Tongue (tissue), 2 donors: ENCODE results near the gene DOK7. TPM values are rescaled to one million over a fixed set of nuclear protein-coding genes. Genes with fewer than 3 reads are reported as not detected.

Source experiments
- DNase-seq: peaks from one replicate; pipeline ENCODE4 v3.0.0-alpha.2; 2015
- total RNA-seq: library from RNA; depleted of rRNA; stranded (reverse); fragments of >200 nt; gene quantifications from one replicate; pipeline ENCODE4 v1.2.3, GENCODE V29; 2014

Gene DOK7
- total RNA-seq, 1 donor from 2014 or later, result 30.9 TPM

DNA sequence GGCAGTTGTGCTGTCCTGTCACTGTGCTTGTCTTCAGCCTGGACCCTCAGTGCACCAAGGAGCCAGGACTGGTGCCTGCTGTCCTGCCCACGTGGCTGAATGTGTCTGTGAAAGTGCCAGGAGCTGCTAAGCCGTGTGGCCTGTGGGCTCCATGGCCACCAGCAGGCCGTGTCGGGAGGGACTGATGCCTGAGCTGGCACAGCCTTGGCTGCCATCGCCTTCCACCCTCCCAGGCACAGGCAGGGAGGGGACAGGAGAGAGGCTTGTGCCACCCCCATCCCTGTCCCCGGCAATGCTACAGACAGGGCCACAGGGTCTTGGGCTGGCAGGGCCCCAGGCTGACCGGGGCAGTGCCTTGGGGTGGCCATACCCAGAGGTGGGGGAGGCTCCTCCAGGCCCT is 24.8 kb downstream of the DOK7 start:
- no peak for DNase-seq

DNA sequence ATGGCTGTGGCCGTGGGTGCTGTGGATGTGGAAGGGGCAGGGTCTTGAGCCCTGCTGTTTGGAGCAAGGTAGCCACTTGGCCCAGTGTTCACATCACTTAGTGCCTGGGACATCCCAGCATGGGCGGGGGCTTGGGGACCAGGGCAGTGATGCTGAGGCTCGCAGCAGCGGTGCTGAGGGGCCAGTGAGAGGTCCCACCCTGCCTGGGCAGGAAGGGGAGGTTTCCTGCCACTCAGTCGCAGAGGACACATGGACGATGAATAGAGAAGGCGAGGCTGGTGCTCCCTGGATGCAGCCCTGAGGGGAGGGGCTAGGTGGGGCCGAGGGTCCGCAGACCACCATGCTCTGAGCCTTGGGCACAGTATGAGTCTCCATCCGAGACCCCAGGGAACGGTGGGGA is 25.7 kb downstream of the DOK7 start:
- no peak for DNase-seq

DNA sequence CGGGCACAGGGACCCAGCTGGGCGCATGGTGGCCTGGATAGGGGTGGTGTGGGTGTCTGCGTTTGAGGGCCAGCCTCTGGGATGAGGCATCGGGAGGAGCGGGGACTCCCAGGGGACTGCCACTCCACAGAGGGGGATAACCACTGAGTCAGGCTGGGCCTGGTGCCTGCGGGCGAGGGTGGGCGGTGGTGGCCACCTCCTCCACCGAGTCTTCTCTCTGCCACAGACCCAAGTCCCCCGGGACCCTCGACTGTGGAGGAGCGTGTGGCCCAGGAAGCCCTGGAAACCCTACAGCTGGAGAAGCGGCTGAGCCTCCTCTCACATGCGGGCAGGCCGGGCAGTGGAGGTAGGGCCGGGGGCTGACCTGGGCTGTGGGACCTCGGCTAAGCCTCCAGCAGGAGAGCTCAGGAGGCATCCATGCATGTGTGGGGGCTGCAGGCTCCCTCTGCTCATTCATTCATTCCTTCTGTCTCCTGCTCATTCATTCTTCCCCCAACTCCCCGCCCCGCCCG is 26.4 kb downstream of the DOK7 start:
- no peak for DNase-seq

DNA sequence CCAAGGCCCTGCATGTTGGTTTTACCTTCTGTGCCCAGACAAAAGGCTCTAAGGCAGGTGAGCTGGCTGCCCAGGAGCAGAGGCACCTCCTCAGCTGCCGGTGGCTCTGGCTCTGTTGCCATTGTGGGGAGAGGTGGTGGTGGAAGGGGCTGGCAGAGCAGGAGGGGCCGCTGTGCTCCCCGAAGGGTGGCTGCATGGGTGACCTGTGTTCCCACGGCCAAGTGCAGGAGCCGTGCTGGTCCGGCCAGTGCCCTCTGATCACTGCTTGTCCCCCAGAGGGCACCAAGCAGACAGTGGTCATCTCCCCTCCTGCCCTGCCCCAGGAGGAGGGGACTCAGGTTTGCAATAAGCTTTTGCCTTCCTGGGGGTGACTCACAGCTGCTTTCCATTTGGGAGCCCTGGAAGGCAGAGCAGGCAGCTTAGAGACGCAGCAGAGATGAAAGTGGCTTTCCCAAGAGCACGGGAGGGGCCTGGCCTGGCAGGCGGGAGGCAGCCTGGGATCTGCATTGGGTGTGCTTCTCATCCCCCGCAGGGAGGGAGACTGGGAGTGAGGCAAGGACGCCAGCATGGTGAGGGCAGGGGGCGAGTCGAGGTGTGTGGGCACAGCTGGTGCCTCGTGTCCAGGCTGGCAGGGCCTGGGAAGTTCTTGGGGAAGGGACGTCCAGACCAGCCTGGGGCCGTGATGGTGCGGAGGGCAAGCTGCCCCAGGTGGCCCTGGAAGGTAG is 28.7 kb downstream of the DOK7 start:
- DNase-seq, result peak; percentile 20

DNA sequence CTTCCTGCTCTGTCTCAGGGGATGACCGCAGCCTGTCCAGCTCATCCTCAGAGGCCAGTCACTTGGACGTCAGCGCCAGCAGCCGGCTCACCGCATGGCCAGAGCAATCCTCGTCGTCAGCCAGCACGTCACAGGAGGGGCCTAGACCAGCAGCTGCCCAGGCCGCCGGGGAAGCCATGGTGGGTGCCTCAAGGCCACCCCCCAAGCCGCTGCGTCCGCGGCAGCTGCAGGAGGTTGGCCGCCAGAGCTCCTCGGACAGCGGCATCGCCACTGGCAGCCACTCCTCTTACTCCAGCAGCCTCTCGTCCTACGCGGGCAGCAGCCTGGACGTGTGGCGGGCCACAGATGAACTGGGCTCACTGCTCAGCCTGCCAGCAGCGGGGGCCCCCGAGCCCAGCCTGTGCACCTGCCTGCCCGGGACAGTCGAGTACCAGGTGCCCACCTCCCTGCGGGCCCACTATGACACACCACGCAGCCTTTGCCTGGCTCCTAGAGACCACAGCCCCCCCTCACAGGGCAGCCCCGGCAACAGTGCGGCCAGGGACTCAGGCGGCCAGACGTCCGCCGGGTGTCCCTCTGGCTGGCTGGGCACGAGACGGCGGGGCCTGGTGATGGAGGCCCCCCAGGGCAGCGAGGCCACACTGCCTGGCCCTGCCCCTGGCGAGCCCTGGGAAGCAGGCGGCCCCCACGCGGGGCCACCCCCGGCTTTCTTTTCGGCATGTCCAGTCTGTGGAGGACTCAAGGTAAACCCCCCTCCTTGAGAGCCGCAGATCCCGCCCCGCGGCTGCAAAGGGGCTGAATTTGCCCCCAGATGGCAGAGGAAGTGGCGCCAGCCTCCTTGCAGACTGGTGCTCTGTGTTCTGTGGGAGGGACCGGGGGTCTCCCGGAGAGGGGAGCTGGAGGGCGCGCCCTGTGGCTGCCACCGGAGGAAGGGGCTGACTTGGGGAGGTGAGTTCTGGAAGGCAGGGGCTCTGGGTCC is 29.9 kb downstream of the DOK7 start:
- DNase-seq, result peak; percentile 50

DNA sequence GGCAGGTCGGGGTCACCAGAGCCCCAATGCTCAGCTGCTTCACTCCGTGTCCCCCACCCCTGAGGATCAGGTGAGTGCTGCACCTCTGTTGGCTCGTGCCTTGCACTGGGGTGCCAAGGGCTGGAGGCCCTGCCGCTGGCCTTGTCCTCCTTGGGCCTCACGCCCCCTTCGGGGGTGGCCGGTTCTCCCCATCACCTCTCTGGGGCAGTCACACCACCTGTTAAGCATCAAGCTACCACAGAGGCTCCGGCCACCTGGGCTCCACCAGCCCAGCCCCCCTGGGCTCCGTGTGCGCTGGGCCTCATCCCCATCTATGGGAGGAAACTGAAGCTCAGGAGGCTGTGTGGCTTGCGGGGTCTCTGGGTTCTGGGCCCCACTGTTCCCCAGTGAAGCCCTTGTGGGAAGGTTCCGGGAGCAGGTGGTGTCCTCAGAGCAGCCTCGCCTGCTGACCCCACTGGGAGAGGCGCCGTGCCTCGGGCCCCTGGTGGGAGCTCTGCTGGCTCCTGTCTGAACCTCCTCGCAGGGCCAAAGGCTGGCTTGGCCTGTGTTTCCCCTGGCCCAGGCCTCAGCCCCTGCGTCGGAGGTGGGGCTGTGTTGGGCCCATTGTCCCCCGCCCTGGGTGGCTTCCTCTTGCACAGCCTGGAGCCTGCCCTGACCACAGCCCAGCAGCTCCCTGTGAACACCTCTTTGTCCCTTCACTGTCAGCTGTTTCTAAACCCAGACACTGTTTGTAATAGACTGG is 30.8 kb downstream of the DOK7 start:
- no peak for DNase-seq

DNA sequence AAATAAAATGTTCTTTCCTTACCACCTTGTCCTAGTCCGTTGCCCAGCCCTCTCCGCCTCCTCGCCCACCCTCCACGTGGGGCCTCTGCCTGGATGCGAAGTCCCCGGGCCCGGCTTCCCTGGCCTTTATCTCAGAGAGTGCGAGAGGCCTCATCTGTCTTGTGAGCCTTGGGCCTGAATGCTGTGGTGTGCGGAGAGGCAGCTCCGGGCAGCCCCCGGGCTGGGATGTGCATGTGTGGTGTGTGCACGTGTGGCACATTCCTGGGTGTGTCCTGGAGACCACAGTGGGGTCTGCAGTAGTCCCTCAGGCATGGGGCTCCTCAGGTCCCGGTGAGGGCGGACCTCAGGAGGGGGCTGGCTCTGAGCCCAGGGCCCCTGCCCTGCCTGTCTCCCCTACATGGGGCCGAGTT is 31.4 kb downstream of the DOK7 start:
- no peak for DNase-seq

DNA sequence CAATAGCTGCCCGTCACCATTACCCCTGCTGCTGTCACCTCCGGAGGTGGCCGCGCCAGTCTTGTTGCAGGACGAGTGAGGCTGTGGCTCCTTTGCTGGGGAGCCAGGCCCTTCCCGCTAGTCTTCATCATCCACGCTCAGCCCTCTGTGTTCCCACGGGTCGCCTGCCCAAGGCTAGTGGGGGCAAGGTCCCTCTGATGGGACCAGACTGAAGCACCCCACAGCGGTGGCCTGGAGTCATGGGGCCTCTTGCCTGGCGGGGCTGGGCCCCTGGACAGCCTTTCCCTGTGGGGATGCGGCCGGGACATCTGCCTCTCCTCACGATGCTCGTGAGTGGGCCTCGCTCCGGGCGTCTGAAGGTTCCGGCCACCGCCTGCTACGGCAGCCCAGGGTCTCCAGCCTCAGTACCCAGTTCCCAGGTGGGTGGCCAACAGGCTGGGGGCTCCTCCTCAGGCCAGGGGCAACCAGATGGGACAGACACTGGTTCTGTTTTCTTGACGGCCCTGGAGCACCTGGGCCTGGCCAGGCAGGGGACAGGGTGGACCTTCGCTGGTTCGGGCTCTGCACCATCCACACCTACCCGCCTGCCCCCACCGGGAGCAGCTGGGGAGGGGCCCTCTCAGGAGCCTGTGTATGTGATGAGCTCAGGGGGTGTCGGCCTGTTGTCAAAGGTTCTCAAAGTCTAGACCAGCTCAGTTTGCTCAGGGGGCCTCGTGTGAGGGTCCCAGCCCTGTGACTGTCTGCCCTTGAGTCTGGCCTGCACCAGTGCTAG is 32.3 kb downstream of the DOK7 start:
- no peak for DNase-seq

DNA sequence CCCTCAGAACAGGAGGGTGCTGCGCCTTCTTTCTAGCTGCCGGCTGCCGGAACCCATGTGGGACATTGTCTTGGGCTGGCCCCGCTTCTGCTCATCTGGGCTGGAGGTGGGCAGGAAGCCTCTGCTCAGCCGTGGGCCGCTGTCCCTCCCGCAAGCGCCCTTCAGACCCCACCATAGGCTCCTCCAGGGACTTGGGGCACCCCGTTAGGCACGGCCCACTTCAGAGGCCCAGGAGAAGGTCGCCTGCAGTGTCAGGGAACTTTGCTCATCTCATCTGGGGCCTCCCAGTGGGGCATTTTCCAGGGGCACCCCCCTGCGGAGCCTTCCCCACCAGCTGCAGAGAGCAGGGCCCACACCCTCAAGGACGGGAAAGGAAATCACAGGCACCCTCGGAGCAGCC is 32.9 kb downstream of the DOK7 start:
- DNase-seq, result no peak

DNA sequence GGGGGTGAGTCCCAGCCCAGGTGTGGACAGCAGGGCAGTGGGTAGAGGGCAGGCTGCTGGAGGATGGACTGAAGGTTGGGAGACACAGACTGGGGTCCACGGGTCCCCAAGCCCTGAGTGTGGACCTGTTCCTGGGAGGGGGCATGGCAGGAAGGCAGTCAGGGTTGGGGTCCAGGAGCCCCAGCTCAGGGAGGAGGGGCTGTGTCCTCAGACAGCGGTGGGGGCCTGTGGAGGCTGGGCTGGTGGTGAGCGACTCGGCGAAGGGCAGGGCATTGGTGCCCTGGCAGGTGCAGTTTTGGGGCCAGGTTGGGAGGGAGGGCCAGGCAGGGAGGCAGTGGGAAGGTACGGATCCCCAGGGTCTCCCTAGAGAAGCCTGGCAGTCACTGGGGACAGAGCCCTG is 34.0 kb downstream of the DOK7 start:
- no peak for DNase-seq

DNA sequence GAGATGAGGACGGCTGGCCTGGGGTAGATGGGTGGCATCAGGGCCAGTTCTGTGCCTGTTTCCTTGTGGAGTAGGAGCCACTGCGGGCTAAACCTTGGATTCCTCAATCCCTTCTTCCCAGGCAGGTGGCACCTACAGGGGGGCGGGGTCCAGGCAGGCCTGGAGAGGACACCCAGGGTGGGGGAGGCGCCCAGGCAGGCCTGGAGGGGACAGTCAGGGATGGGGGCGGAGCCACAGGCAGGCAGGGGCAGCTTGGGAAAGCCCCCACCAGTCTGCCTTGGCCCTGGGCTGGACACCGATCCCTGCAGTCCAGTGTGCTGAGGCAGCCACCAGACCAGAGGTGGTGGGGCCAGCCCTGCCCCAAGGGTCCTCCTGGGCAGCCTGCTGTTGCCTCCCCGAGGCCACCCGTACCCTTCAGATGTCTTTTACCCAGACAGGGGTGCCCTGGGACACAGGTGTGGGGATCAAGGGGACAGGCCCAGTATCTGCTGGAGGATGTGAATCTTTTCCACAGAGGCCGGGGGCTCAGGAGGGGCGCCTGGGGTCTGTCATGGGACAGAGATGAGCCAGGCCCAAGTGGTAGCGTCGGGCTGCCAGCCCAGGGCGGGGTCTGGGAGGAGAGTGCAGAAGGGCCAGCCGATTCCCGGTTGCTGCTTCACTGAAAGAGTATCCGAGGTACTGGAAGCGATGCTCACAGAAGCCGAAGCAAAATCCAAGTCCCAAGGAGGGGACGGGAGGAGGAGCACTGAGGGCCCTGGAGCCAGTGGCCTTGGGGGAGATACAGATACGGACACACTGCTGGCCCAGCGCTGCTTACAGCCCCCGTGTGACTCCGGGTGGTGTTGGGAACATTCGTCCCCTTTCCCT is 34.6 kb downstream of the DOK7 start:
- no peak for DNase-seq

DNA sequence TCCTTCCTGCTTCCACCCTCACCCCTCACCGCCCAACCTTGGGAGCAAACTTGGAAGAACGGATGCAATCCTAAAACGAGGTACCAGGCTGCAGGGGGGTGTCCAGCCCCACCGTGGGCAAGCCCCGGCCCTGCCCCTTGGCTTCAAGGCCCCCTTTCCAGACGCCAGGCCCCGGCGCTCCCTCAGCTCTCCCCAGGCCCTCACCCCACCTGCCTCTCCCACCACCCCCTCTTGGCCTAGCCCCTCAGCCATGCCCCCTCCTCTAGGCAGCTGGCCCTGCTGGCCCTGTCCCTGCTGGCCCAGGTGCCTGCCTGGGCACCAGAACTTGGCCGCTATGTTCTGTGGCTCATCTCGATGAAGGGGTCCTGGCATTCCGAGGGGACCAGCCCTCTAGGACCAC is 35.3 kb downstream of the DOK7 start:
- DNase-seq, result no peak

DNA sequence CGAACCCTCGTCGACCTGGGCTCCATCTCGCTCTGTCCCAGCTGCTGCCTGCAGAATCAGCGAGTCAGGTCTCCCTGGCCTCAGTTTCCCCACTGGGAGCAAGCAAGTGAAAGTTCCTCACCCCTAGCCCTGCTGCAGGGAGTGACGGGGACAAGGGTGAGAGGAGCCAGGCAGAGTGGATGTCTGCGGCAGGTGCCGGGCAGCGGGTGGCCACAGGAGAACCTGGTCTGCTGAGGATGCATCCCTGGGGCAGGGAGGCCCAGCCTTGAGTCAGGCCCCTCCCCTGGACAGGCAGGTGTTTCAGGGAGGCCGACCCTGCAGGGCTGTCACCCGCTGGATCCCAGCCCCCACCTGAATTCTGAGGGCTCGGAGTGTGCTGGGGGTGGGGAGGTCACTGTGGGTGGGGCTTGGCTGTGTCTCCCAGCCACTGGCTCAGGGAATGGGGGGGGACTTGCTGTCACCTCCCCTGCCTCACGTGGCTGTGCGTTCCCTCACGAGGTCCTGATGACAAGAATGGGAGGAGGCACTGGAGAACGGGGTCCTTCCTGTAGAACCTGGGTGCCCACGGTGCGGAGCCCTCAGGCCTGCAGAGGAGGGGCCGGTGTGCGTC is 35.9 kb downstream of the DOK7 start:
- DNase-seq, result no peak

DNA sequence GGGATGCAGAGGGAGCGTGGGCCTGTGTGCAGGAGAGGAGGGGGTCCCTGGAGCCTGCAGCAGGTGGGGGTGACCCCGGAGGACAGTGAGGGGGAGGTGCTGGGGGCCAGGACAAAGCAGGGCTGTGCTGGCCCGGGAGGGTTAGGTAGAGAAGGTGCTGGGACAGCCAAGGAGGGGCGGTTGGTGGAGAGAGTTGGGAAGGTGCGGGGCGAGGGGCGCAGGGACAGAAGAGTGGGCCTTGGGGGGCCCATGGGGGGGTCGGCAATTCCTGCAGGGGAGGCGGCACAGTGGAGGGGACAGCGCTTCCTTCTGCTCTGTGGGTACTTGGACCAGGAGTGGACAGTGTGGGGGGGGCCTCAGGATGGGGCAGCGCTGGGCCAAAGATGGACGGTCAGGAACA is 36.6 kb downstream of the DOK7 start:
- no peak for DNase-seq

DNA sequence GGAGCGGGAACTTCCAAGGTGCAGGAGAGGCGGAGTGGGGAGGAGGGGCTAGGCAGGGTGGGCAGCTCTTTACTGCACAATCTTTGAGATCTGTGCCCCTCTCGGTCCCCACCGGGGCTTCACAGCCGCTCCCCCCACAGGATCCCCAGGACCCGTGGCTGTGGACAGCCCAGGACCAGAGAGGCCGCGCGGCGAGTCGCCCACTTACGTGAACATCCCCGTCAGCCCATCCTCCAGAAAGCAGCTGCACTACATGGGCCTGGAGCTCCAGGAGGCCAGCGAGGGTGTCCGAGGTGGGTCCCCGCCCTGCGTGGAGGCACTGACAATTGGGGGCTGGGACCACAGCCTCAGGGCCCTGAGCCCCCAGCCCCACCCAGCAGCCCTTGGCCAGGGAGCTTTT is 37.0 kb downstream of the DOK7 start:
- no peak for DNase-seq

DNA sequence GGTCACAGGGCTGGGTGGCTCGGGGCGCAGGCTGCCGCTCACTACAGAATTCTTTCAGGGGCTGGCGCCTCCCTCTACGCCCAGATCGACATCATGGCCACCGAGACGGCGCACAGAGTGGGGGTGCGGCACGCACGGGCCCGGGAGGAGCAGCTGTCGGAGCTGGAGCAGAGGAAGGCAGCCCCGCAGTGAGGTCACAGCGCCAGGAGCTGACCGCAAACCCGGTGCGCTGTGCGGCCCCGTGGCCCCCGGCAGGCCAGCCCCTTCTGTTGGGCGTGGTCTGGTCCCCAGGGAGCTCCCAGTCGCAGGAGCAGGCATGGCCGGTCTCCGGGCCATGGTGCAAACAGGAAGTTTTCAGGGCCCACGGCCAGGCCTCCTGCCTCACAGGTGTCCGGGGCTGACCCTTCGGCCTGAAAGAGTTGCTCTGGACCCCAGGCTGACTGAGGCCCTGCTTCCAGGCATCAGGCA is 37.6 kb downstream of the DOK7 start:
- no peak for DNase-seq

DNA sequence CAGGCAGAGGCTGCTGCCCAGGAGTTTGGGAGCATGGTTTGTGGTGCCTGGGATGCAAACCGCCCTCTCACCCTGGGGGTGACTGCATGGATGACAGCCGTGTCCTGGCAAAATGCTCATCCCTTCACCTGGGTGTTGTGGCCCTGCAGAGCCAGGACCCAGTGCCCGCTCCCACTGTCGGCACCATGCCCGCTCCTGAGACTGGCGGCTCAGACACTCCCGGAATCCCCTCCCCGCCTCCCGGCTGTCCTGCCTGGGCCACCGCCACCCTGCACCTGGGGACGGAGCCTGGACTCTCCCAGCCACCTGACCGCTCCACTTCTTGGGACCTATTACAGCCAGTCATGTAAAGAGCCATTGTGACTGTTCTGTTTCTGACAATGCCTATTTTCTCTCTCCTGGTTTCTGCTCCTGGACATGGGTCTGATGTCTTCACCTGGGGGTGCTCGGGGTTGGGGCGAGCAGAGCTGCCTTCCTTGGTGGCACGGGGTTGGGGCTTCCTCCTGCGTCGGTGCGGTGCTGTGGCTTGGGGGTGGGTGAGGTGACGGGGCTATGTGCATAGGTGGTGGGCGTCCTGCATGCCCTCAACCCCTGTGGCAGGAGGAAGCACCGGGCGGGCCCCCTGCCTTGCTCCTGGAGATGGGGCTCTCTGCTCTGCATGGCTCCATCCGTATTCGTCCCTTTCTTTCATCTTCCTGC is 38.2 kb downstream of the DOK7 start:
- DNase-seq, result no peak

DNA sequence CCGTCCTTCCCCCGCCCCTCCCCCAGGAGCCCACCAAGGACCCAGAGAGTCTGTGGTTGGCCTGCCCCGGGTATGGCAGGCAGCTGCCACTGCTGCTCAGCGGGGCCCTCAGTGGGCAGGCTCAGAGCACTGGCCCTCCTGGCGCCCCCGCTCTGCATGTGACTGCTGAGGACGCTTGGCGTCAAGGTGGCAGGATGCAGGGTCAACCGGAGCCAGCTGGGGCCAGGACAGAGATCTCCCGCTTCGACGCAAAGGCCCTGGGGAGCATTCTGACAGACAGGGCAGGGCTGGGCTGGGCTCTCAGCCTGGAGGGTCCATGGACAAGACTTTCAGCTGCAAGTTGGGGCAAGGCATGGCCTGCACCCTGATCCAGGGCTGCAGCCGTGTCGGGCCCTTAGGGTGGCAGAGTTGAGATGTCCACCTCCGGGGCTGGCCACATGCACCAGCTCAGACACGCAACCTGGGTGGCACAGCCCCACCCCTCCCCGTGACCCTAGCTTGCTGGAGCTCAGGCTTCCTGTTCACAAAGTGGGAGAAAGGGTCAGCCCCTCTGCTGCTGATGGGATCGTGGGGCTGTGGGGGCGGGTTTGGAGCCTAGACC is 38.8 kb downstream of the DOK7 start:
- no peak for DNase-seq
